SK-N-SH treated with all-trans-retinoic acid at 6 μM for 48 hours (cell line): ENCODE measurements around the gene RBP7.

Experiments used
- ATAC-seq: fragments of 200-7000 bp; cut with Tn5 transposase; 3 replicates; pipeline ENCODE4 v1.9.1; 2020; ENCODE audit warnings: mild to moderate bottlenecking, moderate library complexity
- BACH2 ChIP-seq: fragments of 250-450 bp; sonication (Bioruptor Pico); IDR thresholded peaks from 2 replicates; pipeline ENCODE4 v1.9.0; 2021; ENCODE audit warnings: mild to moderate bottlenecking, borderline replicate concordance
- CSDC2 ChIP-seq: fragments of 250-450 bp; sonication (Bioruptor Pico); IDR thresholded peaks from 2 replicates; pipeline ENCODE4 v1.5.0; 2020; ENCODE audit warnings: mild to moderate bottlenecking, moderate library complexity
- GLIS3 ChIP-seq: fragments of 250-450 bp; sonication (Bioruptor Pico); IDR thresholded peaks from 2 replicates; pipeline ENCODE4 v1.5.0; 2020; ENCODE audit warnings: mild to moderate bottlenecking, moderate library complexity
- ISL1 ChIP-seq: fragments of 250-450 bp; sonication (Bioruptor Pico); IDR thresholded peaks from 2 replicates; pipeline ENCODE4 v2.1.2; 2022; ENCODE audit warnings: mild to moderate bottlenecking, moderate library complexity
- OSR1 ChIP-seq: fragments of 250-450 bp; sonication (Bioruptor Pico); IDR thresholded peaks from 2 replicates; pipeline ENCODE4 v1.8.0; 2022; ENCODE audit warnings: moderate library complexity, mild to moderate bottlenecking, inconsistent platforms
- PPARA ChIP-seq: fragments of 250-450 bp; sonication (Bioruptor Pico); IDR thresholded peaks from 2 replicates; pipeline ENCODE4 v1.5.0; 2020; ENCODE audit warnings: mild to moderate bottlenecking, borderline replicate concordance
- RARB ChIP-seq: fragments of 250-450 bp; sonication (Bioruptor Pico); IDR thresholded peaks from 2 replicates; pipeline ENCODE4 v1.8.0; 2021; ENCODE audit warnings: mild to moderate bottlenecking, moderate library complexity
- SNAI2 ChIP-seq: fragments of 250-450 bp; sonication (Bioruptor Pico); IDR thresholded peaks from 2 replicates; pipeline ENCODE4 v1.5.0; 2020; ENCODE audit warnings: mild to moderate bottlenecking, moderate library complexity
- TCF4 ChIP-seq: fragments of 250-450 bp; sonication (Bioruptor Pico); IDR thresholded peaks from 2 replicates; pipeline ENCODE4 v1.8.0; 2021; ENCODE audit warnings: mild to moderate bottlenecking, moderate library complexity, borderline replicate concordance
- TOX ChIP-seq: fragments of 250-450 bp; sonication (Bioruptor Pico); IDR thresholded peaks from 2 replicates; pipeline ENCODE4 v1.8.0; 2021; ENCODE audit warnings: mild to moderate bottlenecking, moderate library complexity, borderline replicate concordance
- ZC3H10 ChIP-seq: fragments of 250-450 bp; sonication (Bioruptor Pico); IDR thresholded peaks from 2 replicates; pipeline ENCODE4 v1.5.1; 2021; ENCODE audit warnings: mild to moderate bottlenecking, moderate library complexity
- ZFP3 ChIP-seq: fragments of 250-450 bp; sonication (Bioruptor Pico); IDR thresholded peaks from 2 replicates; pipeline ENCODE4 v1.5.0; 2020; ENCODE audit warnings: mild to moderate bottlenecking, moderate library complexity
- ZFP30 ChIP-seq: fragments of 450-650 bp; formaldehyde crosslinking; IDR thresholded peaks from 2 replicates; pipeline ENCODE4 v1.5.0; 2022; ENCODE audit warnings: mild to moderate bottlenecking, moderate library complexity
- ZNF565 ChIP-seq: fragments of 450-650 bp; formaldehyde crosslinking; conservative IDR thresholded peaks from 2 replicates; pipeline ENCODE4 v1.5.0; 2020; ENCODE audit warnings: low read depth, mild to moderate bottlenecking, moderate library complexity
- ZNF70 ChIP-seq: fragments of 450-650 bp; formaldehyde crosslinking; IDR thresholded peaks from 2 replicates; pipeline ENCODE4 v1.5.0; 2020; ENCODE audit warnings: mild to moderate bottlenecking, moderate library complexity
- ZNF8 ChIP-seq: fragments of 450-650 bp; formaldehyde crosslinking; IDR thresholded peaks from 2 replicates; pipeline ENCODE4 v1.5.0; 2020; ENCODE audit warnings: mild to moderate bottlenecking, moderate library complexity
- TF ChIP-seq, protein P1 (sequence below): fragments of 250-450 bp; sonication (Bioruptor Pico); IDR thresholded peaks from 2 replicates; pipeline ENCODE4 v1.5.1; 2020; ENCODE audit warnings: low read depth, mild to moderate bottlenecking, moderate library complexity
- TF ChIP-seq, protein P2 (sequence below): fragments of 250-450 bp; sonication (Bioruptor Pico); IDR thresholded peaks from 2 replicates; pipeline ENCODE4 v1.8.0; 2021; ENCODE audit warnings: low read depth, mild to moderate bottlenecking, moderate library complexity, borderline replicate concordance
- TF ChIP-seq, protein P3 (sequence below): fragments of 250-450 bp; sonication (Bioruptor Pico); IDR thresholded peaks from 2 replicates; pipeline ENCODE4 v1.8.0; 2020; ENCODE audit warnings: mild to moderate bottlenecking, moderate library complexity, borderline replicate concordance
- TF ChIP-seq, protein P4 (sequence below): fragments of 250-450 bp; sonication (Bioruptor Pico); IDR thresholded peaks from 2 replicates; pipeline ENCODE4 v1.5.1; 2021; ENCODE audit warnings: mild to moderate bottlenecking, moderate library complexity

RBP7 gene

DNA sequence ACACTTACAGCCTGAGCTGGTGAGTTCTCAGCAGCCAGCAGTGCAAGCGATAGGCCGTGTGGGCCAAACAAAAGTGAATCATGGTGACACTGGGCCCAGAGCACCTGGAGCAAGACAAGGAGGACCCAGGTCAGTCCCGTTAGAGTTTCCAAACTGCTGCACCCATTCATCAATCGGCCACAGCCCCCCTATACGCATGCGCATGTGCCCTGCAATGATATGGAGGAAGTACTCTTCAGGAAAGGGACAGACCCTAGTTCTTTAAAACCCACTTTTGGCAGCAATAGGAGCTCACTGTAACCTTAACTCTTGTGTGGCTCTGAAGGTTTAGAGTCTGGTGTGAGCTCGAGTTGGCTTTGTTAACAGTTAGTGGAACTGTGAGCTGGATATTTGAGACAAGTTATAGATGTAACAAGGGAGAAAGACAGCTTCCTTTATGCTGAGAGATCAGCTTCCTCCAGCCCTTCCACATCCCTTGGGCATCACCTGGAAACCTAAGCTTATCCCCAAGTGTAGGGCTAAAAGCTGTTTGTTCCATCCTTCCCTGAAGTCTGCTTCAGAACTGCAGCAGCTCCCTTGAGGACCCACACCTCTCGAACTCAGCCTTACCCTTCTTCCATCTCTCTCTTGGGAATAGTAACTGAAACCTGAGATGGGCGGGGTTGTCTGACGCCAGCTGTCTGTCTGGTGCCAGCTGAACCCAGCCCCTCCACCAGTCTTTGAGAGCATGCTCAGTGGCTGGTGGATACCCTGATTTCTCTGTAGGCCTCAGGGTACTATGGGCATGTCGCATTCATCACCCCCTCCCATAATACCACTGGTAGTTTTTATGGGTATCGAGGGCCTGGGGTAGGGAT is 36.1 kb upstream of the RBP7 start:
- TF ChIP-seq, protein P1, sequence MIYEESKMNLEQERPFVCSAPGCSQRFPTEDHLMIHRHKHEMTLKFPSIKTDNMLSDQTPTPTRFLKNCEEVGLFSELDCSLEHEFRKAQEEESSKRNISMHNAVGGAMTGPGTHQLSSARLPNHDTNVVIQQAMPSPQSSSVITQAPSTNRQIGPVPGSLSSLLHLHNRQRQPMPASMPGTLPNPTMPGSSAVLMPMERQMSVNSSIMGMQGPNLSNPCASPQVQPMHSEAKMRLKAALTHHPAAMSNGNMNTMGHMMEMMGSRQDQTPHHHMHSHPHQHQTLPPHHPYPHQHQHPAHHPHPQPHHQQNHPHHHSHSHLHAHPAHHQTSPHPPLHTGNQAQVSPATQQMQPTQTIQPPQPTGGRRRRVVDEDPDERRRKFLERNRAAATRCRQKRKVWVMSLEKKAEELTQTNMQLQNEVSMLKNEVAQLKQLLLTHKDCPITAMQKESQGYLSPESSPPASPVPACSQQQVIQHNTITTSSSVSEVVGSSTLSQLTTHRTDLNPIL (CRISPR knock-in tag), result no peak
- TF ChIP-seq ISL1 (CRISPR knock-in tag), result no peak
- no peak for TF ChIP-seq ZFP3
- no peak for TF ChIP-seq ZNF70 (CRISPR knock-in tag)
- no peak for TF ChIP-seq CSDC2 (CRISPR knock-in tag)
- TF ChIP-seq ZNF565, result no peak
- TF ChIP-seq PPARA (CRISPR knock-in tag), result no peak
- TF ChIP-seq ZFP30 (CRISPR knock-in tag), result no peak
- no peak for TF ChIP-seq TOX
- no peak for TF ChIP-seq SNAI2 (CRISPR knock-in tag)
- TF ChIP-seq ZC3H10 (CRISPR knock-in tag), result no peak
- TF ChIP-seq ZNF8, result no peak
- TF ChIP-seq, protein P2, sequence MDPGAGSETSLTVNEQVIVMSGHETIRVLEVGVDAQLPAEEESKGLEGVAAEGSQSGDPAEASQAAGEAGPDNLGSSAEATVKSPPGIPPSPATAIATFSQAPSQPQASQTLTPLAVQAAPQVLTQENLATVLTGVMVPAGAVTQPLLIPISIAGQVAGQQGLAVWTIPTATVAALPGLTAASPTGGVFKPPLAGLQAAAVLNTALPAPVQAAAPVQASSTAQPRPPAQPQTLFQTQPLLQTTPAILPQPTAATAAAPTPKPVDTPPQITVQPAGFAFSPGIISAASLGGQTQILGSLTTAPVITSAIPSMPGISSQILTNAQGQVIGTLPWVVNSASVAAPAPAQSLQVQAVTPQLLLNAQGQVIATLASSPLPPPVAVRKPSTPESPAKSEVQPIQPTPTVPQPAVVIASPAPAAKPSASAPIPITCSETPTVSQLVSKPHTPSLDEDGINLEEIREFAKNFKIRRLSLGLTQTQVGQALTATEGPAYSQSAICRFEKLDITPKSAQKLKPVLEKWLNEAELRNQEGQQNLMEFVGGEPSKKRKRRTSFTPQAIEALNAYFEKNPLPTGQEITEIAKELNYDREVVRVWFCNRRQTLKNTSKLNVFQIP, result no peak
- no peak for TF ChIP-seq GLIS3 (CRISPR knock-in tag)
- TF ChIP-seq, protein P3, sequence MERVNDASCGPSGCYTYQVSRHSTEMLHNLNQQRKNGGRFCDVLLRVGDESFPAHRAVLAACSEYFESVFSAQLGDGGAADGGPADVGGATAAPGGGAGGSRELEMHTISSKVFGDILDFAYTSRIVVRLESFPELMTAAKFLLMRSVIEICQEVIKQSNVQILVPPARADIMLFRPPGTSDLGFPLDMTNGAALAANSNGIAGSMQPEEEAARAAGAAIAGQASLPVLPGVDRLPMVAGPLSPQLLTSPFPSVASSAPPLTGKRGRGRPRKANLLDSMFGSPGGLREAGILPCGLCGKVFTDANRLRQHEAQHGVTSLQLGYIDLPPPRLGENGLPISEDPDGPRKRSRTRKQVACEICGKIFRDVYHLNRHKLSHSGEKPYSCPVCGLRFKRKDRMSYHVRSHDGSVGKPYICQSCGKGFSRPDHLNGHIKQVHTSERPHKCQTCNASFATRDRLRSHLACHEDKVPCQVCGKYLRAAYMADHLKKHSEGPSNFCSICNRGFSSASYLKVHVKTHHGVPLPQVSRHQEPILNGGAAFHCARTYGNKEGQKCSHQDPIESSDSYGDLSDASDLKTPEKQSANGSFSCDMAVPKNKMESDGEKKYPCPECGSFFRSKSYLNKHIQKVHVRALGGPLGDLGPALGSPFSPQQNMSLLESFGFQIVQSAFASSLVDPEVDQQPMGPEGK (CRISPR knock-in tag), result no peak
- TF ChIP-seq, protein P4, sequence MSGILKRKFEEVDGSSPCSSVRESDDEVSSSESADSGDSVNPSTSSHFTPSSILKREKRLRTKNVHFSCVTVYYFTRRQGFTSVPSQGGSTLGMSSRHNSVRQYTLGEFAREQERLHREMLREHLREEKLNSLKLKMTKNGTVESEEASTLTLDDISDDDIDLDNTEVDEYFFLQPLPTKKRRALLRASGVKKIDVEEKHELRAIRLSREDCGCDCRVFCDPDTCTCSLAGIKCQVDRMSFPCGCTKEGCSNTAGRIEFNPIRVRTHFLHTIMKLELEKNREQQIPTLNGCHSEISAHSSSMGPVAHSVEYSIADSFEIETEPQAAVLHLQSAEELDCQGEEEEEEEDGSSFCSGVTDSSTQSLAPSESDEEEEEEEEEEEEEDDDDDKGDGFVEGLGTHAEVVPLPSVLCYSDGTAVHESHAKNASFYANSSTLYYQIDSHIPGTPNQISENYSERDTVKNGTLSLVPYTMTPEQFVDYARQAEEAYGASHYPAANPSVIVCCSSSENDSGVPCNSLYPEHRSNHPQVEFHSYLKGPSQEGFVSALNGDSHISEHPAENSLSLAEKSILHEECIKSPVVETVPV (CRISPR knock-in tag), result no peak
- TF ChIP-seq OSR1 (CRISPR knock-in tag), result no peak
- TF ChIP-seq RARB (CRISPR knock-in tag), result no peak
- ATAC-seq, result peak; percentile 38; the same call in 1 of the 3 replicates

DNA sequence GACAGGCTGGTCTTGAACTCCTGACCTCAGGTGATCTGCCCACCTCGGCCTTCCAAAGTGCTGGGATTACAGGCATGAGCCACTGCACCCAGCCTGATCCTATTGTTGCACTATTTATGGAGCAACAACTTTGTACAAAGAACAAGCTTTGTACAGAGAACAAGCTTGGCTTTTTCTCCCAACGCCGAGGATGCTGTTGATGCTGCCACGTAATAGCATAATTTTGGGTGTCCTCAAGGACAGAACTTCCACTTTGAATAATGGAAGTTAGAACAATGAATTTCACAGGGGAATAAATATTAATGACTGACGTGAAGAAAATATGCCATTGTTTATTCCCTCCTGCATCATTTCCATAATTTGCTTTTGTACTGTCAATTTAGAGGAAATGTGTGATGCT is 12.8 kb upstream of the RBP7 start:
- no peak for ATAC-seq
- TF ChIP-seq ZNF8 (no peak), ZFP30 (CRISPR knock-in tag) (no peak), RARB (CRISPR knock-in tag) (no peak), GLIS3 (CRISPR knock-in tag) (no peak), ZNF70 (CRISPR knock-in tag) (no peak), OSR1 (CRISPR knock-in tag) (no peak), BACH2 (CRISPR knock-in tag) (no peak), PPARA (CRISPR knock-in tag) (no peak), TCF4 (no peak), ZC3H10 (CRISPR knock-in tag) (no peak)
- TF ChIP-seq, protein P1 (CRISPR knock-in tag), result no peak
- TF ChIP-seq, all 23 proteins: peak for 0

DNA sequence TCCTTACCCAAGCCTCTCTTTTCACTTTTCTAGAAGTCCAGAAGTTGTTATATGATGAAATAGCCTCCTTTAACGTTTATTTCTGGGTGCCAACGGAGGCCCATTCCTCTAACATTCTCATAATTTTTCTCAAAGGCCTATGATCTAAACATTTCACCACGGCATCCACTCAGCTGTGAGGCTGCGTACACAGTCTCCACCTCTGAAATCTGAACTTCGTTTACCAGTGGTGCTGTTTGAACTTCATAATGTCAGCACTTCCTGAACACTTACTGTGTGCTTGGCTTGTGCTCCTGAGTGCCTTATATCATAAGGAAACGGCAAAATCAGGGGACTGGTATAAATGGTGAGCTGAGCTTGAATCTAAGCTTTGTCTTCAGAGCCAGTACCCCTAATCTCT is 12.0 kb upstream of the RBP7 start:
- no peak for ATAC-seq
- TF ChIP-seq OSR1 (CRISPR knock-in tag) (no peak), ZC3H10 (CRISPR knock-in tag) (no peak), PPARA (CRISPR knock-in tag) (no peak), ISL1 (CRISPR knock-in tag) (no peak)
- TF ChIP-seq, protein P4 (CRISPR knock-in tag), result no peak
- TF ChIP-seq, protein P1 (CRISPR knock-in tag), result no peak
- TF ChIP-seq, protein P3 (CRISPR knock-in tag), result no peak
